ENCODE measurements around the gene SPAG5. TPM values are rescaled to one million over a fixed set of nuclear protein-coding genes. Genes with fewer than 3 reads are reported as not detected.
A peak's percentile ranks its signal among the peaks of the same experiment; 100 is the strongest.

The SPAG5 gene
- polyA plus RNA-seq, 4 donors: 33.2 to 60.6 (median 51.5) TPM

GRCh38 chr17:28573521-28573920, 25.3 kb downstream of the SPAG5 start:
- DNase-seq (ENCODE audit: low read depth in 4 of 4, low spot score in 3 of 4): no peak

GRCh38 chr17:28573040-28573380, 25.8 kb downstream of the SPAG5 start:
- no peak for DNase-seq (ENCODE audit: low read depth in 4 of 4, low spot score in 3 of 4)

- no peak for DNase-seq (ENCODE audit: low read depth in 4 of 4, low spot score in 3 of 4)
Measured at GRCh38 chr17:28572259-28573039, 26.4 kb downstream of the SPAG5 start.

GRCh38 chr17:28571361-28572122, 27.3 kb downstream of the SPAG5 start, which contains the start of gene PIGS:
TSS of gene PIGS (minus strand) at chr17:28571524. CDS start at chr17:28571496, 28 bp downstream.
- peak; percentile 75 to 82 (median 78) for DNase-seq (ENCODE audit: low read depth in 4 of 4, low spot score in 3 of 4)

- DNase-seq (ENCODE audit: low read depth in 4 of 4, low spot score in 3 of 4): no peak
Measured at GRCh38 chr17:28570716-28571360, 28.0 kb downstream of the SPAG5 start.

- no peak for DNase-seq (ENCODE audit: low read depth in 4 of 4, low spot score in 3 of 4)
Measured at GRCh38 chr17:28569446-28569845, 29.4 kb downstream of the SPAG5 start.

GRCh38 chr17:28567604-28568003, 31.2 kb downstream of the SPAG5 start:
- DNase-seq (ENCODE audit: low read depth in 4 of 4, low spot score in 3 of 4): no peak

- no peak for DNase-seq (ENCODE audit: low read depth in 4 of 4, low spot score in 3 of 4)
Measured at GRCh38 chr17:28563475-28563874, 35.4 kb downstream of the SPAG5 start.

GRCh38 chr17:28555022-28555421, 43.8 kb downstream of the SPAG5 start:
- no peak for DNase-seq (ENCODE audit: low read depth in 4 of 4, low spot score in 3 of 4)

- DNase-seq (ENCODE audit: low read depth in 4 of 4, low spot score in 3 of 4): no peak
Measured at GRCh38 chr17:28554565-28554964, 44.3 kb downstream of the SPAG5 start.

- DNase-seq (ENCODE audit: low read depth in 4 of 4, low spot score in 3 of 4): no peak
Measured at GRCh38 chr17:28553000-28553505, 45.8 kb downstream of the SPAG5 start.

- peak in 3 of 4 donors; percentile 67 to 79 (median 77) for DNase-seq (ENCODE audit: low read depth in 4 of 4, low spot score in 3 of 4)
Measured at GRCh38 chr17:28552176-28552999, 46.4 kb downstream of the SPAG5 start, which contains the start of gene UNC119. TSS of gene UNC119 (minus strand) at chr17:28552624. CDS start at chr17:28552557, 67 bp downstream.

- no peak for DNase-seq (ENCODE audit: low read depth in 4 of 4, low spot score in 3 of 4)
Measured at GRCh38 chr17:28551421-28552175, 47.2 kb downstream of the SPAG5 start.

GRCh38 chr17:28550858-28551257, 48.0 kb downstream of the SPAG5 start:
- no peak for DNase-seq (ENCODE audit: low read depth in 4 of 4, low spot score in 3 of 4)

GRCh38 chr17:28549236-28550132, 49.3 kb downstream of the SPAG5 start:
- DNase-seq (ENCODE audit: low read depth in 4 of 4, low spot score in 3 of 4): no peak

GRCh38 chr17:28548417-28549130, 50.3 kb downstream of the SPAG5 start:
- no peak for DNase-seq (ENCODE audit: low read depth in 4 of 4, low spot score in 3 of 4)

- no peak for DNase-seq (ENCODE audit: low read depth in 4 of 4, low spot score in 3 of 4)
Measured at GRCh38 chr17:28547623-28548416, 51.0 kb downstream of the SPAG5 start.

Data from left renal pelvis (tissue), 4 donors.